A673 (cell line): Measurements from ENCODE around the gene LEF1.
"Not testable (repeated sequence)": the region's sequence is repeated elsewhere in the genome, so short reads cannot be mapped to it uniquely, and the experiment has no call there.

ENCODE experiments used
- EZH2 ChIP-seq: fragments of 200-600 bp; sonication (generic); IDR thresholded peaks from 2 replicates; pipeline ENCODE4 v1.6.1; 2017; ENCODE audit warnings: borderline replicate concordance, low read depth, mild to moderate bottlenecking, mixed read lengths, antibody characterized with exemption, low read length; ENCODE audit not compliant: poor library complexity, severe bottlenecking
- TF ChIP-seq, protein P1 (sequence below): fragments of 300-800, 200-600 bp; sonication (generic); conservative IDR thresholded peaks from 2 replicates; pipeline ENCODE4 v1.5.1; 2017; ENCODE audit warnings: low read depth, mild to moderate bottlenecking, antibody characterized with exemption, low read length, moderate library complexity, mixed read lengths

- TF ChIP-seq EZH2, result not testable (repeated sequence)
- TF ChIP-seq, protein P1, sequence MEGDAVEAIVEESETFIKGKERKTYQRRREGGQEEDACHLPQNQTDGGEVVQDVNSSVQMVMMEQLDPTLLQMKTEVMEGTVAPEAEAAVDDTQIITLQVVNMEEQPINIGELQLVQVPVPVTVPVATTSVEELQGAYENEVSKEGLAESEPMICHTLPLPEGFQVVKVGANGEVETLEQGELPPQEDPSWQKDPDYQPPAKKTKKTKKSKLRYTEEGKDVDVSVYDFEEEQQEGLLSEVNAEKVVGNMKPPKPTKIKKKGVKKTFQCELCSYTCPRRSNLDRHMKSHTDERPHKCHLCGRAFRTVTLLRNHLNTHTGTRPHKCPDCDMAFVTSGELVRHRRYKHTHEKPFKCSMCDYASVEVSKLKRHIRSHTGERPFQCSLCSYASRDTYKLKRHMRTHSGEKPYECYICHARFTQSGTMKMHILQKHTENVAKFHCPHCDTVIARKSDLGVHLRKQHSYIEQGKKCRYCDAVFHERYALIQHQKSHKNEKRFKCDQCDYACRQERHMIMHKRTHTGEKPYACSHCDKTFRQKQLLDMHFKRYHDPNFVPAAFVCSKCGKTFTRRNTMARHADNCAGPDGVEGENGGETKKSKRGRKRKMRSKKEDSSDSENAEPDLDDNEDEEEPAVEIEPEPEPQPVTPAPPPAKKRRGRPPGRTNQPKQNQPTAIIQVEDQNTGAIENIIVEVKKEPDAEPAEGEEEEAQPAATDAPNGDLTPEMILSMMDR, result not testable (repeated sequence)
Observed at GRCh38 chr4:108050166-108051111, 118.3 kb downstream of the LEF1 start.
